Liver (tissue), 9 donors: ENCODE results near the gene TSTD2. TPM values are rescaled to one million over a fixed set of nuclear protein-coding genes. Genes with fewer than 3 reads are reported as not detected.

Experiments used
- DNase-seq: peaks from one replicate; pipeline ENCODE4 v3.0.0-alpha.2; 2017; ENCODE audit warnings: low spot score
- H3K27ac ChIP-seq, 2 donors: one replicate each; pipeline ENCODE4 v1.7.0; 2013; ENCODE audit warnings: inconsistent platforms in 2 of 2, low read length in 2 of 2, control low read depth in 1 of 2, low read depth in 1 of 2, mild to moderate bottlenecking in 1 of 2
- H3K27me3 ChIP-seq, 4 donors: one replicate each; pipeline versions ENCODE4 v1.6.1 to v1.7.0; 2013; ENCODE audit warnings: low read length in 3 of 4, inconsistent platforms in 1 of 4, mild to moderate bottlenecking in 1 of 4, moderate library complexity in 1 of 4; ENCODE audit not compliant: control insufficient read depth in 4 of 4, insufficient read depth in 4 of 4
- H3K36me3 ChIP-seq, 4 donors: one replicate each; pipeline versions ENCODE4 v1.6.1 to v1.7.0; 2013; ENCODE audit warnings: low read length in 3 of 4, mild to moderate bottlenecking in 3 of 4, low read depth in 1 of 4, moderate library complexity in 1 of 4; ENCODE audit not compliant: control insufficient read depth in 4 of 4, insufficient read depth in 3 of 4
- H3K4me1 ChIP-seq, 4 donors: one replicate each; pipeline versions ENCODE4 v1.6.1 to v1.7.0; 2013; ENCODE audit warnings: low read length in 3 of 4, mild to moderate bottlenecking in 3 of 4, moderate library complexity in 1 of 4; ENCODE audit not compliant: control insufficient read depth in 4 of 4, insufficient read depth in 4 of 4
- H3K4me3 ChIP-seq, 3 donors: one replicate each; pipeline versions ENCODE4 v1.6.1 to v1.7.0; 2013; ENCODE audit warnings: low read length in 3 of 3, control low read depth in 1 of 3, low read depth in 1 of 3, mild to moderate bottlenecking in 1 of 3
- H3K9ac ChIP-seq, 2 donors: one replicate each; pipeline ENCODE4 v1.7.0; 2013; ENCODE audit warnings: low read length in 2 of 2, mild to moderate bottlenecking in 2 of 2, moderate library complexity in 2 of 2, control low read depth in 1 of 2, low read depth in 1 of 2
- H3K9me3 ChIP-seq, 4 donors: one replicate each; pipeline versions ENCODE4 v1.6.1 to v1.7.0; 2013; ENCODE audit warnings: low read length in 3 of 4; ENCODE audit not compliant: control insufficient read depth in 4 of 4
- FOXA1 ChIP-seq: IDR thresholded peaks from 2 replicates; pipeline ENCODE4 v1.6.1; 2016; ENCODE audit warnings: antibody characterized with exemption
- GABPA ChIP-seq, 2 donors: IDR thresholded peaks in 1 of 2; conservative IDR thresholded peaks in 1 of 2; 2 replicates each; pipeline ENCODE4 v1.6.1; 2016; ENCODE audit warnings: antibody characterized with exemption in 2 of 2, mild to moderate bottlenecking in 1 of 2, moderate library complexity in 1 of 2
- HNF4A ChIP-seq, 2 donors: conservative IDR thresholded peaks; 2 replicates each; pipeline ENCODE4 v1.6.1; 2016; ENCODE audit warnings: antibody characterized with exemption in 2 of 2, mild to moderate bottlenecking in 2 of 2
- JUND ChIP-seq, 2 donors: IDR thresholded peaks; 2 replicates each; pipeline ENCODE4 v1.6.1; 2016; ENCODE audit warnings: antibody characterized with exemption in 2 of 2
- NR2F2 ChIP-seq: IDR thresholded peaks from 2 replicates; pipeline ENCODE4 v1.6.1; 2016; ENCODE audit warnings: antibody characterized with exemption
- RXRA ChIP-seq, 2 donors: IDR thresholded peaks; 2 replicates each; pipeline ENCODE4 v1.6.1; 2017 to 2018; ENCODE audit warnings: antibody characterized with exemption in 2 of 2, mild to moderate bottlenecking in 1 of 2
- TAF1 ChIP-seq: conservative IDR thresholded peaks from 2 replicates; pipeline ENCODE4 v1.6.1; 2016; ENCODE audit warnings: antibody characterized with exemption, mild to moderate bottlenecking
- YY1 ChIP-seq: IDR thresholded peaks from 2 replicates; pipeline ENCODE4 v1.6.1; 2016; ENCODE audit warnings: antibody characterized with exemption, mild to moderate bottlenecking
- WGBS: extraction: QIAGEN DNeasy Blood & Tissue Kit; methylation state at CpG from one replicate; pipeline ENCODE4 v1.1.7; 2013; 5-methylcytosine and 5-hydroxymethylcytosine counted together
- polyA plus RNA-seq, 2 donors: library from polyadenylated mRNA; stranded (reverse) in 1 of 2; unstranded in 1 of 2; fragments of 200-250 nt in 1 of 2; fragments of >200 nt in 1 of 2; fragmentation: Nextera tagmentation in 1 of 2; extraction: Ambion mirVana in 1 of 2; gene quantifications; one replicate each; pipeline versions ENCODE4 v1.2.1 to v1.2.3, GENCODE V29; 2013 to 2015
- total RNA-seq, 2 donors: library from RNA; depleted of rRNA; stranded (reverse); fragments of >200 nt; gene quantifications; one replicate each; pipeline ENCODE4 v1.2.3, GENCODE V29; 2014
- TF ChIP-seq, protein P1 (sequence below): fragments of 150-350 bp; IDR thresholded peaks from 2 replicates; pipeline ENCODE4 v1.5.1; 2017; ENCODE audit warnings: improper control_type of control experiment, low read depth, low read length; ENCODE audit not compliant: missing input control
- TF ChIP-seq, protein P2 (sequence below): IDR thresholded peaks from 2 replicates; pipeline ENCODE4 v1.6.1; 2016; ENCODE audit warnings: antibody characterized with exemption
- TF ChIP-seq, protein P3 (sequence below): IDR thresholded peaks from 2 replicates; pipeline ENCODE4 v1.6.1; 2016; ENCODE audit warnings: antibody characterized with exemption, mild to moderate bottlenecking
- donor health status: healthy.
- donor health status: healthy.
- donor health status: healthy.
- donor health status: healthy.
- donor health status: healthy.

Gene TSTD2
- total and polyA plus RNA-seq, 4 donors = 4.6 to 13.8 (median 7.1) TPM

DNA sequence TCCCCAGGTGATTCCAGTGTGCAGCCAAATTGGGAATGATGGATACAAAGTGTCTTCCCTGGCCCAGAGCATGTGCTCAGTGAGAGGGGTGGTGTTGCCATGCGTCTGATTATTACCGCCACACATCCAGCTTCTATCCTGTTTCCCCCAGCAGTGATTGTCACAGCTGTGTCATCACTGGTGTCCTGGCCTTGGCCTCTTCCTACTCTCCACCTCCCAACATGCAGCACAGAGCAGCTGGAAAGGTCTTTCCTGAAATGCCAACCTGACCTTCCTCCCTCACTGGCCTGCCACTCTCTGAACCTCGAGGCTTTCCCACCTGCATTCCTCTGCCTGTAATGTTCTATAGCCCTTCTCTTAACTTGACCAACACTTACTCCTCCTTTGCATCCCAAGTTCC is 71.7 kb downstream of the TSTD2 start:
- Histone ChIP-seq H3K4me3 (no peak overlapping the region), H3K27me3 (no peaks in the 10 kb centered on the region), H3K9me3 (no peaks in the 10 kb centered on the region), H3K4me1 (peaks cover 4 to 16% (median 13%) of the 10 kb centered on the region in 4 donors), H3K9ac (no peak overlapping the region), H3K36me3 (peaks cover 0 to 2% (median 0%) of the 10 kb centered on the region in 4 donors), H3K27ac (no peak overlapping the region)
- TF ChIP-seq TAF1 (no peak), NR2F2 (peak; percentile 11), RXRA (IDR thresholded peaks at IDR 0.05) (peak in 1 of 2 donors; percentile 50), JUND (IDR thresholded peaks at IDR 0.05) (no peak)
- TF ChIP-seq, protein P1, sequence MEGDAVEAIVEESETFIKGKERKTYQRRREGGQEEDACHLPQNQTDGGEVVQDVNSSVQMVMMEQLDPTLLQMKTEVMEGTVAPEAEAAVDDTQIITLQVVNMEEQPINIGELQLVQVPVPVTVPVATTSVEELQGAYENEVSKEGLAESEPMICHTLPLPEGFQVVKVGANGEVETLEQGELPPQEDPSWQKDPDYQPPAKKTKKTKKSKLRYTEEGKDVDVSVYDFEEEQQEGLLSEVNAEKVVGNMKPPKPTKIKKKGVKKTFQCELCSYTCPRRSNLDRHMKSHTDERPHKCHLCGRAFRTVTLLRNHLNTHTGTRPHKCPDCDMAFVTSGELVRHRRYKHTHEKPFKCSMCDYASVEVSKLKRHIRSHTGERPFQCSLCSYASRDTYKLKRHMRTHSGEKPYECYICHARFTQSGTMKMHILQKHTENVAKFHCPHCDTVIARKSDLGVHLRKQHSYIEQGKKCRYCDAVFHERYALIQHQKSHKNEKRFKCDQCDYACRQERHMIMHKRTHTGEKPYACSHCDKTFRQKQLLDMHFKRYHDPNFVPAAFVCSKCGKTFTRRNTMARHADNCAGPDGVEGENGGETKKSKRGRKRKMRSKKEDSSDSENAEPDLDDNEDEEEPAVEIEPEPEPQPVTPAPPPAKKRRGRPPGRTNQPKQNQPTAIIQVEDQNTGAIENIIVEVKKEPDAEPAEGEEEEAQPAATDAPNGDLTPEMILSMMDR = no peak
- DNase-seq = no peak
- 81% methylated on average over 3 of the region's 3 CpGs for whole genome bisulfite sequencing

DNA sequence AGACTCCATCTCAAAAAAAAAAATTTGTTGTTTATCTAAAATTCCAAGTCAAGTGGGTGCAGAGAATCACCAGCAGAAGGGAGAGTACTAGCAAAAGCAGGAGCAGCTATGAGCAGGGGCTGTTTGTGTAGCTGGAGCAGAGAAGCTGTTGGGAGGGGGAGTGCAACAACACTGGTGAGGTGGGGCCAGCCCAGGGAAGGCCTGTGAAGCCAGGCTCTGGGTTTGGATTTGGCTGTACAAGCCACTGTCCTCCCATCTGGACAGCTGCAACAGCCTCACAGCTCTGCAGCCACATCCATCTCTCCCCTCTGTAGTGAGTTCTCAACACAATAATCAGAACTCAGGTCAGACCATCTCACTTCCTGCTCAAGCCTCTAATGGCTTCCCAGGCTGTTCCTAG is 72.3 kb downstream of the TSTD2 start:
- H3K27ac ChIP-seq = no peak overlapping the region
- peaks cover 10 to 22% (median 15%) of the 10 kb centered on the region in 4 donors for H3K4me1 ChIP-seq
- H3K27me3 ChIP-seq = no peaks in the 10 kb centered on the region
- TF ChIP-seq, protein P2, sequence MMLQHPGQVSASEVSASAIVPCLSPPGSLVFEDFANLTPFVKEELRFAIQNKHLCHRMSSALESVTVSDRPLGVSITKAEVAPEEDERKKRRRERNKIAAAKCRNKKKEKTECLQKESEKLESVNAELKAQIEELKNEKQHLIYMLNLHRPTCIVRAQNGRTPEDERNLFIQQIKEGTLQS = no peak
- TF ChIP-seq FOXA1 (no peak), YY1 (no peak), JUND (IDR thresholded peaks at IDR 0.05) (no peak), HNF4A (conservative IDR thresholded peaks at IDR 0.05) (no peak), GABPA (IDR thresholded peaks at IDR 0.05 in 1 of 2, conservative IDR thresholded peaks at IDR 0.05 in 1 of 2) (no peak), RXRA (IDR thresholded peaks at IDR 0.05) (no peak)
- TF ChIP-seq, protein P3, sequence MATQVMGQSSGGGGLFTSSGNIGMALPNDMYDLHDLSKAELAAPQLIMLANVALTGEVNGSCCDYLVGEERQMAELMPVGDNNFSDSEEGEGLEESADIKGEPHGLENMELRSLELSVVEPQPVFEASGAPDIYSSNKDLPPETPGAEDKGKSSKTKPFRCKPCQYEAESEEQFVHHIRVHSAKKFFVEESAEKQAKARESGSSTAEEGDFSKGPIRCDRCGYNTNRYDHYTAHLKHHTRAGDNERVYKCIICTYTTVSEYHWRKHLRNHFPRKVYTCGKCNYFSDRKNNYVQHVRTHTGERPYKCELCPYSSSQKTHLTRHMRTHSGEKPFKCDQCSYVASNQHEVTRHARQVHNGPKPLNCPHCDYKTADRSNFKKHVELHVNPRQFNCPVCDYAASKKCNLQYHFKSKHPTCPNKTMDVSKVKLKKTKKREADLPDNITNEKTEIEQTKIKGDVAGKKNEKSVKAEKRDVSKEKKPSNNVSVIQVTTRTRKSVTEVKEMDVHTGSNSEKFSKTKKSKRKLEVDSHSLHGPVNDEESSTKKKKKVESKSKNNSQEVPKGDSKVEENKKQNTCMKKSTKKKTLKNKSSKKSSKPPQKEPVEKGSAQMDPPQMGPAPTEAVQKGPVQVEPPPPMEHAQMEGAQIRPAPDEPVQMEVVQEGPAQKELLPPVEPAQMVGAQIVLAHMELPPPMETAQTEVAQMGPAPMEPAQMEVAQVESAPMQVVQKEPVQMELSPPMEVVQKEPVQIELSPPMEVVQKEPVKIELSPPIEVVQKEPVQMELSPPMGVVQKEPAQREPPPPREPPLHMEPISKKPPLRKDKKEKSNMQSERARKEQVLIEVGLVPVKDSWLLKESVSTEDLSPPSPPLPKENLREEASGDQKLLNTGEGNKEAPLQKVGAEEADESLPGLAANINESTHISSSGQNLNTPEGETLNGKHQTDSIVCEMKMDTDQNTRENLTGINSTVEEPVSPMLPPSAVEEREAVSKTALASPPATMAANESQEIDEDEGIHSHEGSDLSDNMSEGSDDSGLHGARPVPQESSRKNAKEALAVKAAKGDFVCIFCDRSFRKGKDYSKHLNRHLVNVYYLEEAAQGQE = no peak
- TF ChIP-seq, protein P1 = no peak
- H3K36me3 ChIP-seq = peaks cover 0 to 1% (median 0%) of the 10 kb centered on the region in 4 donors
- no peak for DNase-seq
- H3K4me3 ChIP-seq = no peak overlapping the region
- H3K9me3 ChIP-seq = no peaks in the 10 kb centered on the region
- no peak overlapping the region for H3K9ac ChIP-seq
